Lower leg skin (tissue), 3 donors: ENCODE data around the gene HMX2.

Experiments
- POLR2A ChIP-seq, 2 donors: fragments of 450-650 bp; IDR thresholded peaks; one replicate each; pipeline ENCODE4 v1.6.1; 2016 to 2017; ENCODE audit warnings: antibody characterized with exemption in 2 of 2, mild to moderate bottlenecking in 1 of 2, moderate library complexity in 1 of 2
- TF ChIP-seq, protein P1 (sequence below), 3 donors: fragments of 450-650 bp; IDR thresholded peaks; one replicate each; pipeline ENCODE4 v1.5.1; 2016; ENCODE audit warnings: antibody characterized with exemption in 3 of 3, mild to moderate bottlenecking in 3 of 3, moderate library complexity in 2 of 3

DNA sequence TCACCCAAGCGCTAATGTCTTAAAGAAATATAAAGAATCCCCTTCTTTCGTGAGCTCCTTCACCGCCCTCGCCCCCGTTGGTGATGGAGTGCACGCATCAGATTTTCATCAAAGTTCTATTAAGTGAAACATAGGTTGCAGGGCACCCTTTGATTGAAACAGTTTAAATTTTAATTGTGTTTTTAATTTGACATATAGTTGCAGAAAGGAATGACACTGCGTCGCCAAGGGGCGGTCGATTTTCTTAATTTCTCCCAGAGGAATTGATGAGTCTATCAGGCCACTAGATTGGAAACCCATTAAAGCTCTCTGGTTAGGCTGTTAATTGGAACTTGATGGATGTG is 4.1 kb upstream of the HMX2 start:
- TF ChIP-seq, protein P1, sequence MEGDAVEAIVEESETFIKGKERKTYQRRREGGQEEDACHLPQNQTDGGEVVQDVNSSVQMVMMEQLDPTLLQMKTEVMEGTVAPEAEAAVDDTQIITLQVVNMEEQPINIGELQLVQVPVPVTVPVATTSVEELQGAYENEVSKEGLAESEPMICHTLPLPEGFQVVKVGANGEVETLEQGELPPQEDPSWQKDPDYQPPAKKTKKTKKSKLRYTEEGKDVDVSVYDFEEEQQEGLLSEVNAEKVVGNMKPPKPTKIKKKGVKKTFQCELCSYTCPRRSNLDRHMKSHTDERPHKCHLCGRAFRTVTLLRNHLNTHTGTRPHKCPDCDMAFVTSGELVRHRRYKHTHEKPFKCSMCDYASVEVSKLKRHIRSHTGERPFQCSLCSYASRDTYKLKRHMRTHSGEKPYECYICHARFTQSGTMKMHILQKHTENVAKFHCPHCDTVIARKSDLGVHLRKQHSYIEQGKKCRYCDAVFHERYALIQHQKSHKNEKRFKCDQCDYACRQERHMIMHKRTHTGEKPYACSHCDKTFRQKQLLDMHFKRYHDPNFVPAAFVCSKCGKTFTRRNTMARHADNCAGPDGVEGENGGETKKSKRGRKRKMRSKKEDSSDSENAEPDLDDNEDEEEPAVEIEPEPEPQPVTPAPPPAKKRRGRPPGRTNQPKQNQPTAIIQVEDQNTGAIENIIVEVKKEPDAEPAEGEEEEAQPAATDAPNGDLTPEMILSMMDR (IDR thresholded peaks at IDR 0.05), result no peak
- TF ChIP-seq POLR2A (IDR thresholded peaks at IDR 0.05), result no peak
